NCI-H2227 (cell line): Measurements from ENCODE around the gene MSH5.
"Not testable (repeated sequence)": the region's sequence is repeated elsewhere in the genome, so short reads cannot be mapped to it uniquely, and the experiment has no call there.

Source experiments
- DNase-seq: peaks from one replicate; lab custom pipeline; 2025; ENCODE audit not compliant: unreplicated experiment; lab: John Stamatoyannopoulos, UW

MSH5 gene

DNA sequence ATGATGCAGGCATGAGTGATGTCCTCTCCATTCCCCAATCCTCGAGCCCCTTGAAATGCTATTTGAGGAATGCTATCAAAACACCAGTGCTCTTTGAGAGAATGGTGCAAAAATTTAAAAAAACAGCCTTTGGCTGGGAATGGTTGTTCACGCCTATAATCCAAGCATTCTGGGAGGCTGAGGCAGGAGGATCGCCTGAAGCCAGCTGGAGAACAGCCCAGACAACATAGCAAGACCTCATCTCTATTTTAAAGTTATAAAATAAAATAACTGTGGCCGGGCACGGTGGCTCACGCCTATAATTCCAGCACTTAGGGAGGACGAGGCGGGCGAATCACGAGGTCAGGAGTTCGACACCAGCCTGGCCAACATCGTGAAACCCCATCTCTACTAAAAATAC, 60.0 kb downstream of the MSH5 start:
- no peak for DNase-seq

- DNase-seq, result not testable (repeated sequence)
Measured at GRCh38 chr6:31801031-31801927, 61.5 kb downstream of the MSH5 start.

DNA sequence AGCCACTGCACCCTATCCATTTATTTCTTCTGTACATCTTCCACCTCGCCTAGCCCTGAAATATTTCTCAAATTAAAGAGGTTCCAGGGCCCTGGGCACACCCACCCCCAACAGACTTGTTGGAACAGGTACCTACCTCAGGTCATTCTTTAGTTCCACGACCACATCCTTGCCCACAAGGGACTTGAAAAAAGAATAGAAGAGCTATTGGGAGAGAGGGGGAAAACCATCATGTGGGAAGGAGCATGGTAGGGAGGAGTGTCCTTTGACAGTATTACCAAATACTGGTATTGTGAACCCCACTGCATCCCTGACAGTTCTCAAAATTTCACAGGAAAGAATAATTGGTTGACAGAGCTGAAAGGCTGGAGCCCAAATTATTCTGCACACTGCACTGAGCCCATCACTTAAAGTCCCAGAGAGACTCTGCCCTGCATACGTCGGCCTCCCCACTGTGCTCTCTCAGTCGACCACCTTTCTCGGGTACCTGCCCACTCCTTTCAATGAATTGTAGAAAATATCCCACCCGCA, 66.2 kb downstream of the MSH5 start:
- no peak for DNase-seq

GRCh38 chr6:31806470-31807272, 66.9 kb downstream of the MSH5 start, which contains the start of gene LSM2:
Gene LSM2, minus strand, starts transcription at chr6:31806966. Its CDS starts 209 bp downstream, at chr6:31806757.
- peak; percentile 98 for DNase-seq

GRCh38 chr6:31808599-31808998, 68.8 kb downstream of the MSH5 start:
- DNase-seq, result not testable (repeated sequence)

GRCh38 chr6:31811645-31812044, 71.8 kb downstream of the MSH5 start:
- DNase-seq, result no peak
